OCI-LY1 (cell line): ENCODE measurements around the gene PPBP.

Source experiments
- H2AFZ ChIP-seq: fragments of 200-600 bp; sonication (generic), shearing (Covaris generic); 2 replicates; pipeline ENCODE4 v1.6.0; 2014; ENCODE audit warnings: antibody characterized with exemption, mild to moderate bottlenecking, low read length
- H3F3A ChIP-seq: fragments of 200-600 bp; sonication (generic), shearing (Covaris generic); 2 replicates; pipeline ENCODE4 v1.6.0; 2014; ENCODE audit warnings: mild to moderate bottlenecking, antibody characterized with exemption, low read length, moderate library complexity; ENCODE audit not compliant: insufficient read depth
- H3K27ac ChIP-seq: fragments of 200-600 bp; sonication (generic); 2 replicates; pipeline ENCODE4 v1.5.1; 2014; ENCODE audit warnings: low read length, mixed run types, mild to moderate bottlenecking, low read depth; ENCODE audit not compliant: poor library complexity, severe bottlenecking
- H3K27me3 ChIP-seq: fragments of 200-600 bp; sonication (generic); 2 replicates; pipeline ENCODE4 v1.6.0; 2014; ENCODE audit warnings: antibody characterized with exemption, mild to moderate bottlenecking, low read length, moderate library complexity; ENCODE audit not compliant: insufficient read depth
- H3K36me3 ChIP-seq: fragments of 200-600 bp; sonication (generic); 2 replicates; pipeline ENCODE4 v1.6.1; 2014; ENCODE audit warnings: mild to moderate bottlenecking, antibody characterized with exemption, low read length, moderate library complexity, mixed read lengths; ENCODE audit not compliant: insufficient read depth
- H3K4me1 ChIP-seq: fragments of 200-600 bp; sonication (generic); 2 replicates; pipeline ENCODE4 v1.5.1; 2014; ENCODE audit warnings: mild to moderate bottlenecking, low read length, moderate library complexity; ENCODE audit not compliant: insufficient read depth, severe bottlenecking
- H3K4me2 ChIP-seq: fragments of 200-600 bp; sonication (generic), shearing (Covaris generic); 2 replicates; pipeline ENCODE4 v1.6.1; 2014; ENCODE audit warnings: low read length
- H3K4me3 ChIP-seq: fragments of 200-600 bp; sonication (generic); 2 replicates; pipeline ENCODE4 v1.5.1; 2014; ENCODE audit warnings: low read length, low read depth, mild to moderate bottlenecking, mixed read lengths; ENCODE audit not compliant: poor library complexity, severe bottlenecking
- H3K79me2 ChIP-seq: fragments of 200-600 bp; shearing (Covaris generic); 2 replicates; pipeline ENCODE4 v1.6.1; 2016; ENCODE audit warnings: mixed run types, low read length, mixed read lengths; ENCODE audit not compliant: insufficient read depth
- H3K9ac ChIP-seq: fragments of 200-600 bp; sonication (generic), shearing (Covaris generic); 2 replicates; pipeline ENCODE4 v1.6.1; 2014; ENCODE audit warnings: mild to moderate bottlenecking, low read length, mixed read lengths
- H3K9me2 ChIP-seq: fragments of 200-600 bp; sonication (generic), shearing (Covaris generic); 2 replicates; pipeline ENCODE4 v1.6.1; 2014; ENCODE audit warnings: low read depth, mild to moderate bottlenecking, low read length, mixed read lengths
- H3K9me3 ChIP-seq: fragments of 200-600 bp; shearing (Covaris generic); 2 replicates; pipeline ENCODE4 v1.6.1; 2014; ENCODE audit warnings: low read length, mixed read lengths
- H4K20me1 ChIP-seq: fragments of 200-600 bp; sonication (generic), shearing (Covaris generic); 2 replicates; pipeline ENCODE4 v1.6.0; 2016; ENCODE audit warnings: mild to moderate bottlenecking, low read length; ENCODE audit not compliant: insufficient read depth
- EZH2 ChIP-seq: fragments of 200-600 bp; sonication (generic), shearing (Covaris generic); IDR thresholded peaks from 2 replicates; pipeline ENCODE4 v1.8.0; 2017; ENCODE audit warnings: borderline replicate concordance, mixed run types, mild to moderate bottlenecking, antibody characterized with exemption, low read length, moderate library complexity, mixed read lengths
- TF ChIP-seq, protein P1 (sequence below): fragments of 200-600 bp; sonication (generic), shearing (Covaris generic); IDR thresholded peaks from 2 replicates; pipeline ENCODE4 v1.5.1; 2017; ENCODE audit warnings: mild to moderate bottlenecking, antibody characterized with exemption, low read length, moderate library complexity, mixed read lengths

The PPBP gene

DNA sequence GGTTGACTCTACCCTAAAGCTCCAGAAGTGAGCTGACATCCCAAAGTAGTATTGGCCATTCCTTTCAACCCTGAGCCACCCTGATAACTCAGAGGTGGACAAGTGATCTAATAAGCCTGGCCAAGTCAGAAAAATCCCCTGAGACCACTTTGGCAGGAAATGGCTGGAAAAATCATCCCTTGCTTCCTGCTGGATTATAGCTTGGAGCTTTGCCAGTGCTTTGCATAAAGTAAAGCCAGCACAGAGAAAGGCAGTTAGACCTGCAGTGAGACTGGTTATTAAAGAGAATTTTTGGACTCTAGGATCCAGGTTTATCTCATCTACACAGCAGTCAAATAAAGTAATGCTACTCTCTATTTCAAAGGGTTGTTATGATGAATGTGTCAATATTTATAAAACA is 44.1 kb upstream of the PPBP start:
- Histone ChIP-seq H3K9me2 (no peaks in the 10 kb centered on the region), H3K36me3 (no peaks in the 10 kb centered on the region), H3K4me3 (no peak overlapping the region), H3K4me2 (no peak overlapping the region), H3K9me3 (no peaks in the 10 kb centered on the region), H4K20me1 (no peaks in the 10 kb centered on the region), H3K9ac (no peak overlapping the region), H3K27me3 (no peaks in the 10 kb centered on the region), H2AFZ (no peak overlapping the region), H3K4me1 (no peaks in the 10 kb centered on the region), H3K27ac (no peak overlapping the region), H3F3A (no peaks in the 10 kb centered on the region), H3K79me2 (no peaks in the 10 kb centered on the region)
- TF ChIP-seq EZH2, result no peak
- TF ChIP-seq, protein P1, sequence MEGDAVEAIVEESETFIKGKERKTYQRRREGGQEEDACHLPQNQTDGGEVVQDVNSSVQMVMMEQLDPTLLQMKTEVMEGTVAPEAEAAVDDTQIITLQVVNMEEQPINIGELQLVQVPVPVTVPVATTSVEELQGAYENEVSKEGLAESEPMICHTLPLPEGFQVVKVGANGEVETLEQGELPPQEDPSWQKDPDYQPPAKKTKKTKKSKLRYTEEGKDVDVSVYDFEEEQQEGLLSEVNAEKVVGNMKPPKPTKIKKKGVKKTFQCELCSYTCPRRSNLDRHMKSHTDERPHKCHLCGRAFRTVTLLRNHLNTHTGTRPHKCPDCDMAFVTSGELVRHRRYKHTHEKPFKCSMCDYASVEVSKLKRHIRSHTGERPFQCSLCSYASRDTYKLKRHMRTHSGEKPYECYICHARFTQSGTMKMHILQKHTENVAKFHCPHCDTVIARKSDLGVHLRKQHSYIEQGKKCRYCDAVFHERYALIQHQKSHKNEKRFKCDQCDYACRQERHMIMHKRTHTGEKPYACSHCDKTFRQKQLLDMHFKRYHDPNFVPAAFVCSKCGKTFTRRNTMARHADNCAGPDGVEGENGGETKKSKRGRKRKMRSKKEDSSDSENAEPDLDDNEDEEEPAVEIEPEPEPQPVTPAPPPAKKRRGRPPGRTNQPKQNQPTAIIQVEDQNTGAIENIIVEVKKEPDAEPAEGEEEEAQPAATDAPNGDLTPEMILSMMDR, result no peak

DNA sequence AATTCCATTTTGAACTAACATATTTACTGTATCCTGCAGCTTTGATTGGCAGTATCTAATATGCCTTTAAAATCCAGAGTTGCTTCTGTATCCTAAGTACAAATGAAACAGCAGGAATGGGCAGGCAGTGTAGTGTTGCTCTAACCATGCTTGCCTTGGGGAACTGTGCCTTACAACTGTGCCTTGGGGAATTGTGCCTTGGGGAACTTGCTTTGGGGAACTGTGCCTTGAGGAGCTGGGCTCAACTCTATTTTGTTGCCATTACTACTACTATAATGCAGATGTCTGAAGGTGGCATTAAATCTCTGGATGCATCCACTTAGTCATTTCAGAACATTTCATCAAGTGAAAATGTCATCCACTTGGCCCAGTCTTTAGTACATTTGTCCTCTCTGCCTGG is 43.6 kb upstream of the PPBP start:
- TF ChIP-seq, protein P1, result no peak
- TF ChIP-seq EZH2, result no peak
- H3F3A ChIP-seq, result no peaks in the 10 kb centered on the region
- no peak overlapping the region for H3K27ac ChIP-seq
- no peak overlapping the region for H2AFZ ChIP-seq
- no peak overlapping the region for H3K4me2 ChIP-seq
- no peaks in the 10 kb centered on the region for H3K9me3 ChIP-seq
- H3K4me3 ChIP-seq, result no peak overlapping the region
- no peaks in the 10 kb centered on the region for H3K27me3 ChIP-seq
- H3K79me2 ChIP-seq, result no peaks in the 10 kb centered on the region
- H4K20me1 ChIP-seq, result no peaks in the 10 kb centered on the region
- H3K36me3 ChIP-seq, result no peaks in the 10 kb centered on the region
- no peaks in the 10 kb centered on the region for H3K9me2 ChIP-seq
- H3K4me1 ChIP-seq, result no peaks in the 10 kb centered on the region
- H3K9ac ChIP-seq, result no peak overlapping the region

DNA sequence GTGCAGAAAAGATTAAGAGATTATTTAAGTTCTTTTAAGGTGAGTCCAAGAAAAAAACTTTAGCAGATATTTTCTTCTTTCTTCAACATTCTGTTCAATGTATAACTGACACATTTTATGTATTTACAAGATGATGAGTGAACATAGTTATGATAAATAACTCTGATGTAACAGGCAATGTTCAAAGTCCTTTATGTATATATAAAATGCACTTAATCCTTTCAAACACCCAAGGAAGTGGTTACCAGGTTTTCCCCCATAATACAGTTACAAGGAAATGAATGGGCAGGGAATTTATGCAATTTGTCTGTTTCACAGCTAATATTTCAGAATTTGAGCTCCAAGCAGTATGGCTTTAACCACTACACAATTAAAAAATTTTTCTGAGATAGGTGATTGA is 42.3 kb upstream of the PPBP start:
- Histone ChIP-seq H3F3A (no peaks in the 10 kb centered on the region), H3K79me2 (no peaks in the 10 kb centered on the region), H3K36me3 (no peaks in the 10 kb centered on the region)

More for the DNA sequence above, 42.3 kb upstream of the PPBP start:
- Histone ChIP-seq H3K4me3 (no peak overlapping the region), H3K9ac (no peak overlapping the region), H3K9me3 (no peaks in the 10 kb centered on the region), H3K27ac (no peak overlapping the region), H3K27me3 (no peaks in the 10 kb centered on the region), H3K4me1 (no peaks in the 10 kb centered on the region), H4K20me1 (no peaks in the 10 kb centered on the region), H2AFZ (no peak overlapping the region), H3K9me2 (no peaks in the 10 kb centered on the region), H3K4me2 (no peak overlapping the region)
- no peak for TF ChIP-seq EZH2
- TF ChIP-seq, protein P1, result no peak
